Sigmoid colon (tissue), 7 donors: ENCODE measurements around the gene SAMD11. TPM values are rescaled to one million over a fixed set of nuclear protein-coding genes. Genes with fewer than 3 reads are reported as not detected.

Experiments used
- DNase-seq: peaks from one replicate; pipeline ENCODE4 v3.0.0-alpha.2; 2019
- H3K27ac ChIP-seq, 4 donors: fragments of 200-600 bp; sonication (generic); one replicate each; pipeline ENCODE4 v1.5.1; 2016 to 2019; ENCODE audit warnings: mild to moderate bottlenecking in 1 of 4
- H3K27me3 ChIP-seq, 3 donors: fragments of 200-600 bp; sonication (generic); one replicate each; pipeline ENCODE4 v1.5.1; 2019; ENCODE audit warnings: mild to moderate bottlenecking in 1 of 3
- H3K36me3 ChIP-seq, 4 donors: fragments of 200-600 bp; sonication (generic); one replicate each; pipeline ENCODE4 v1.5.1; 2016 to 2019
- H3K4me1 ChIP-seq, 4 donors: fragments of 200-600 bp; sonication (generic); one replicate each; pipeline ENCODE4 v1.5.1; 2017 to 2019
- H3K4me3 ChIP-seq, 4 donors: fragments of 200-600 bp; sonication (generic); one replicate each; pipeline ENCODE4 v1.5.1; 2017 to 2019; ENCODE audit warnings: mild to moderate bottlenecking in 2 of 4, moderate library complexity in 1 of 4
- H3K9me3 ChIP-seq, 4 donors: fragments of 200-600 bp in 3 of 4; sonication (generic) in 3 of 4; one replicate each; pipeline versions ENCODE4 v1.5.1 to v1.6.1; 2013 to 2019
- CTCF ChIP-seq, 4 experiments: fragments of 450-650 bp in 3 of 4; fragments of 200-600 bp in 1 of 4; IDR thresholded peaks; one replicate each; pipeline ENCODE4 v1.5.1; 2016 to 2019; ENCODE audit warnings: antibody characterized with exemption in 4 of 4, mild to moderate bottlenecking in 3 of 4, moderate library complexity in 2 of 4
- EP300 ChIP-seq, 4 donors: sonication (generic); formaldehyde crosslinking; IDR thresholded peaks; one replicate each; pipeline ENCODE4 v1.6.1; 2017; ENCODE audit warnings: antibody characterized with exemption in 4 of 4
- POLR2A ChIP-seq, 2 donors: fragments of 450-650 bp; IDR thresholded peaks; one replicate each; pipeline ENCODE4 v1.6.1; 2016; ENCODE audit warnings: antibody characterized with exemption in 2 of 2, mild to moderate bottlenecking in 2 of 2, moderate library complexity in 2 of 2
- POLR2AphosphoS5 ChIP-seq, 4 donors: sonication (generic); formaldehyde crosslinking; IDR thresholded peaks; one replicate each; pipeline ENCODE4 v1.6.1; 2017; ENCODE audit warnings: antibody characterized with exemption in 4 of 4
- WGBS, 2 donors: extraction: QIAGEN DNeasy Blood & Tissue Kit; methylation state at CpG; one replicate each; pipeline ENCODE4 v1.1.7; 2013; 5-methylcytosine and 5-hydroxymethylcytosine counted together
- intact Hi-C: fragments of 100-400 bp; cut with DNase I; formaldehyde crosslinking; loops from one replicate; pipeline ENCODE4 v1.15.1; 2023
- polyA plus RNA-seq, 3 donors: library from polyadenylated mRNA; stranded (reverse); fragments of 200-250 nt; gene quantifications; one replicate each; pipeline ENCODE4 v1.2.3, GENCODE V29; 2013
- total RNA-seq, 4 donors: library from RNA; depleted of rRNA; stranded (reverse); fragments of >200 nt; gene quantifications; one replicate each; pipeline ENCODE4 v1.1.0, GENCODE V29; 2016
- donor health status: healthy with polysubstance abuse.
- donor health status: Bipolar disorder and iron deficiency.
- donor health status: healthy.

Gene SAMD11
- total and polyA plus RNA-seq, 7 donors = 0.60 to 4.9 (median 4.2) TPM

GRCh38 chr1:941015-941587 lies 17.4 kb downstream of the SAMD11 start:
- WGBS, 2 donors = 2 to 3% methylated on average over 36 of the region's 36 CpGs

GRCh38 chr1:941588-942383 lies 18.1 kb downstream of the SAMD11 start:
- intact Hi-C loops = loop anchor here (5.0 kb wide), 1 partner anchor 34 kb away; no protein-coding TSS in a partner anchor
- peak overlapping the region in 3 of 4 donors; percentile 19 to 49 (median 42) for H3K4me3 ChIP-seq
- no peak for TF ChIP-seq POLR2AphosphoS5 (IDR thresholded peaks at IDR 0.05)
- TF ChIP-seq CTCF (IDR thresholded peaks at IDR 0.05) = no peak
- TF ChIP-seq POLR2A (IDR thresholded peaks at IDR 0.05) = no peak
- no peak for TF ChIP-seq EP300 (IDR thresholded peaks at IDR 0.05)
- no peaks in the 10 kb centered on the region for H3K9me3 ChIP-seq
- peak; percentile 88 for DNase-seq
- peaks cover 0 to 40% (median 38%) of the 10 kb centered on the region in 4 donors for H3K4me1 ChIP-seq
- 1% methylated on average over 98 of the region's 98 CpGs for WGBS, 2 donors
- H3K27me3 ChIP-seq = peaks cover 47 to 71% (median 61%) of the 10 kb centered on the region in 3 donors
- peak overlapping the region; percentile 63 to 75 (median 64) for H3K27ac ChIP-seq
- H3K36me3 ChIP-seq = peaks cover 0 to 24% (median 0%) of the 10 kb centered on the region in 4 donors

More at GRCh38 chr1:941015-941587, 17.4 kb downstream of the SAMD11 start:
- H3K36me3 ChIP-seq = peaks cover 0 to 17% (median 0%) of the 10 kb centered on the region in 4 donors
- H3K4me1 ChIP-seq = peaks cover 0 to 40% (median 38%) of the 10 kb centered on the region in 4 donors
- DNase-seq = no peak
- peak overlapping the region in 3 of 4 donors; percentile 39 to 49 (median 44) for H3K4me3 ChIP-seq
- H3K27ac ChIP-seq = peak overlapping the region; percentile 63 to 75 (median 64)
- H3K27me3 ChIP-seq = peaks cover 47 to 78% (median 68%) of the 10 kb centered on the region in 3 donors
- H3K9me3 ChIP-seq = no peaks in the 10 kb centered on the region
- TF ChIP-seq EP300 (IDR thresholded peaks at IDR 0.05) (no peak), POLR2AphosphoS5 (IDR thresholded peaks at IDR 0.05) (no peak), CTCF (IDR thresholded peaks at IDR 0.05) (no peak), POLR2A (IDR thresholded peaks at IDR 0.05) (no peak)
- intact Hi-C loops = loop anchor here (5.0 kb wide), 1 partner anchor 34 kb away; no protein-coding TSS in a partner anchor

- peak overlapping the region in 3 of 4 donors; percentile 19 to 49 (median 42) for H3K4me3 ChIP-seq
- peaks cover 47 to 65% (median 56%) of the 10 kb centered on the region in 3 donors for H3K27me3 ChIP-seq
- TF ChIP-seq POLR2AphosphoS5 (IDR thresholded peaks at IDR 0.05) = no peak
- no peak for TF ChIP-seq EP300 (IDR thresholded peaks at IDR 0.05)
- TF ChIP-seq POLR2A (IDR thresholded peaks at IDR 0.05) = no peak
- TF ChIP-seq CTCF (IDR thresholded peaks at IDR 0.05) = no peak
- WGBS, 2 donors = 1 to 2% methylated on average over 48 of the region's 48 CpGs
- peaks cover 0 to 40% (median 38%) of the 10 kb centered on the region in 4 donors for H3K4me1 ChIP-seq
- intact Hi-C loops = loop anchor here (5.0 kb wide), 1 partner anchor 35 kb away; no protein-coding TSS in a partner anchor
- peaks cover 0 to 31% (median under 1%) of the 10 kb centered on the region in 4 donors for H3K36me3 ChIP-seq
- peak overlapping the region in 3 of 4 donors; percentile 56 to 75 (median 64) for H3K27ac ChIP-seq
- no peak for DNase-seq
- H3K9me3 ChIP-seq = no peaks in the 10 kb centered on the region
These were observed 18.7 kb downstream of the SAMD11 start for GRCh38 chr1:942411-942821.

- Histone ChIP-seq H3K9me3 (no peaks in the 10 kb centered on the region), H3K4me3 (peak overlapping the region in 3 of 4 donors; percentile 19 to 49 (median 42)), H3K4me1 (peaks cover 0 to 40% (median 38%) of the 10 kb centered on the region in 4 donors), H3K27me3 (peaks cover 42 to 59% (median 51%) of the 10 kb centered on the region in 3 donors), H3K36me3 (peaks cover 0 to 36% (median 4%) of the 10 kb centered on the region in 4 donors), H3K27ac (peak overlapping the region in 3 of 4 donors; percentile 56 to 75 (median 64))
- intact Hi-C loops = loop anchor here (5.0 kb wide), 1 partner anchor 36 kb away; no protein-coding TSS in a partner anchor
- peak in 2 of 4 donors; percentile 20 to 21 for TF ChIP-seq POLR2AphosphoS5 (IDR thresholded peaks at IDR 0.05)
- no peak for TF ChIP-seq POLR2A (IDR thresholded peaks at IDR 0.05)
- TF ChIP-seq EP300 (IDR thresholded peaks at IDR 0.05) = no peak
- WGBS, 2 donors = 4 to 16% methylated on average over 27 of the region's 27 CpGs
- DNase-seq = peak; percentile 86
These were observed 19.3 kb downstream of the SAMD11 start for GRCh38 chr1:942864-943533.
